ENCODE results near the gene PRKCH.

The PRKCH gene

DNA sequence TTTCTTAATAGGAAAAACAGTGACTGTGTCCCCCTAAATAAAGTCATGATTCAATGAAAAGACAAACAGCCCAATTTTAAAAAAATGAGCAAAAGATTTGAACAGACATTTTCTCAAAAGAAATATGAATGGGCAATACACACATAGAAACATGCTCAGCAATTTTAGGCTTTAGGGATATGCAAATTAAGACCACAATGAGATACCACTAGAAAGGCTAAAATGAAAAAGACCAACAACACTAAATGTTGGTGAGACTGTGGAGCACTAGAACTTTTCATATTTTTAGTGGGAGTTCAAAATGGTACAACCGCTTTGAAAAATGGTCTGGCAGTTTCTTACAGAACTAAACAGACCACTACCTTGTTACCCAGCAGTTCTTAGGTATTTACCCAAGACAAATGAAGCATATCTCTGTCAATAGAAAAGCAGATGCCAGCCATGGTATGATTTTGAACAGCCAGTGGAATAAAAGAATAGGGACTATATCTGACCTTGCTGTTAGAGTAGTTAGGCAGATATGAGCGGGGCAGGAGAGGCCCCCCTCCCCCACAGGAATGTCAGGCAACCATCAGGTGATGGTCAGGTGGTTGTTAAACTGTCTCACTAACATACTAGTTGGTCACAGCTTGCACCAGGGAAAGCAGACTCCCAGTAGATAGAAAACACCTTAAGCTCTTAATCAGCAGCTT, 108.8 kb downstream of the PRKCH start:
- no peak for TF ChIP-seq CTCF (IDR thresholded peaks at IDR 0.05; ENCODE audit: low read depth, low read length, missing control alignments)
- no peak for DNase-seq (ENCODE audit: low read depth)
- H3K4me3 ChIP-seq (ENCODE audit: low read depth, low read length) = no peak overlapping the region

DNA sequence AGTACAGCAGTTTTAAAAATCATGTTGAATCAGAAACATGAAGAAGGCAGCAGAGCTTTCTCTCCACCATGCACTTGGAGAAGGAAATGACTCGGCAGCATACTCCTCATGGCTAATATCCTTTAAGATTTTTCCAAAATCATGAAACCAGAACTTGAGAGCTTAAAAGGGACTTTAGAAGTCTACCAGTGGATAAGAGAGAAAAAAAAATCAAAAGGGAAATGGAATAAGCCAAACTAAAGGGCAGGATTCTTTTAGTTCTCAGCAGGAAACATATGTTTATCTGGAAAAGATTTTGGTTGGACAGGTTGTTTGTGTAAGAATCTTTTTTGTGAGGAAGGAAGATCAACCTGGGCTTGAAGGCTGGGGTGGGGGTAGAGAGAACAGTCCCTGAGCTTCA, 111.8 kb downstream of the PRKCH start:
- no peak for DNase-seq (ENCODE audit: low read depth)
- no peak overlapping the region for H3K4me3 ChIP-seq (ENCODE audit: low read depth, low read length)
- no peak for TF ChIP-seq CTCF (IDR thresholded peaks at IDR 0.05; ENCODE audit: low read depth, low read length, missing control alignments)

- H3K4me3 ChIP-seq (ENCODE audit: low read depth, low read length) = no peak overlapping the region
- no peak for TF ChIP-seq CTCF (IDR thresholded peaks at IDR 0.05; ENCODE audit: low read depth, low read length, missing control alignments)
- DNase-seq (ENCODE audit: low read depth) = no peak
These were observed 112.4 kb downstream of the PRKCH start for GRCh38 chr14:61433828-61434227.

- no peak overlapping the region for H3K4me3 ChIP-seq (ENCODE audit: low read depth, low read length)
- no peak for DNase-seq (ENCODE audit: low read depth)
- no peak for TF ChIP-seq CTCF (IDR thresholded peaks at IDR 0.05; ENCODE audit: low read depth, low read length, missing control alignments)
These were observed 112.9 kb downstream of the PRKCH start for GRCh38 chr14:61434311-61434710.

GRCh38 chr14:61435563-61436337, 114.4 kb downstream of the PRKCH start:
- no peak for TF ChIP-seq CTCF (IDR thresholded peaks at IDR 0.05; ENCODE audit: low read depth, low read length, missing control alignments)
- no peak for DNase-seq (ENCODE audit: low read depth)
- no peak overlapping the region for H3K4me3 ChIP-seq (ENCODE audit: low read depth, low read length)

DNA sequence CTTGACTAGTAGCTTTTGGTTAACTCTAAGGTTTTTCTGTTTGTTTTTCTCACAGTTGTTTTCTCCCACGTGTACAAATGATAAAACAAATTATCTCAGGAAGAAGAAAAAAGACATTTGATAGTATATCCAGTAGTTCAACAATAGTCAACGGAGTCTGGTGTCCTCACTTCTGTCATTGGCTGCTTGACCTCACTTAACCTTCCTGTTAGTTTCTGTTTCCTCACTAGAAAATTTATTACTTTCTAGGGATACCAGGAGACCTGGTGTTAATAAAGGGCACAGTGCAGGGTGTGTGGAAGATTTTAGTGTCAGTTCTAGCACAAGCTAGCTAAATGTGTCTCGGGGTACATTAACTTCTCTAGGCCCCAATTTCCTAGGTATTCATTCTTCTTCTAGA, 116.0 kb downstream of the PRKCH start:
- no peak overlapping the region for H3K4me3 ChIP-seq (ENCODE audit: low read depth, low read length)
- TF ChIP-seq CTCF (IDR thresholded peaks at IDR 0.05; ENCODE audit: low read depth, low read length, missing control alignments) = no peak
- no peak for DNase-seq (ENCODE audit: low read depth)
